ENCODE data around the gene TMEM131L. TPM values are rescaled to one million over a fixed set of nuclear protein-coding genes. Genes with fewer than 3 reads are reported as not detected.

Gene TMEM131L
- total RNA-seq, 1 donor from 2014 or later: 48.2 TPM

DNA sequence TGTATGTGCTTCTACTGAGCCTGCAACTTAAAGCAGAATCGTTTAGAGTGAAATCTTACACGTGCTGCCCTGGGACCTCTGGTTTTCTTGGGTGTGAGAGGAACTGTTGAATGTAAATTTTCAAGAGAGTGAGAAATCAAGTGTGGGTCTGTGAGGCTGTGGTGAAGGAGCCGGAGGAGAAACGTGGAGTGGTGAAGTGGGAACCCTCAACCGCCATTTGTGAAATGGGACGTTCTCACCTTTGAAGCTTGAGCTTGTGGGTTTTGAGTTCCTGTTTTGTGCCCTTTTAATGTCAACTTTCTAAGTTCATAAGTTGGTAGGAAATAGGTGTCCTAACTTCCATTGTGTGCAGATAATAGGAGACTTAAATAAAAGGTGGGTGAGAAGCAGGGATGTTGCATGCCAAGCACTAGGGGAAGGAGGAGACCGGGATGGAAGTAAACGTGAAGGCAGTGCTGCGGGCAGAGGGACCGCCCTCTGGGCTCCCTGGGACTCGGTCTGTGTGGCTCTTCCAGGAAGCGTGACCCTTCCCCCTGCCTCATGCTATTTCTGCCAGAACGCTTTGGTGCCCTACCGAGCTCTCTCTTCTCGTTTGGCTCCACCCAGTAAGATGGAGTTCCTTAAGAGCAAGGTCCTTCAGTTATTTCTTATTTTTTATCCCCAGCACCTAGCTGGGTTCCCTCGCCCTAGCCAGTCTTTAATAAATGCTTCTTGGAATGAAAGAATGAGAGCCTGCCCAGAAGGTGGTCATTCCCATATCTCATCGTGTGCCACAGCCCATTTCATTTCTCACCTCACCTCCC is 56.0 kb downstream of the TMEM131L start:
- DNase-seq (ENCODE audit: low spot score): no peak

DNA sequence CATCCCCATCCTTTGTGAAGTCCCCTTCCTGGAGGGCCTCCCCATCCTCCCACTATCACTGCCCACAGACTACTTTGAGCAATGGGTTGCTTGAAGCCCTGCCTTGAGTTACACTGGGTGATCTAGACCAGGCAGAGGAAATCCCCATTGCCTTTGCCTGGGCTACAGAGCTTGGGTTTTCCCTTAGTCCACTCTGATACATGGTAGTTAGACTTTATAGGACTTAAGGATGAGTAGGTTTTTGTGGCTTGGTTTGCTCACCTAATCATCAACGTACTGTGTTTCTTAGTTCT is 56.6 kb downstream of the TMEM131L start:
- DNase-seq (ENCODE audit: low spot score): no peak

DNA sequence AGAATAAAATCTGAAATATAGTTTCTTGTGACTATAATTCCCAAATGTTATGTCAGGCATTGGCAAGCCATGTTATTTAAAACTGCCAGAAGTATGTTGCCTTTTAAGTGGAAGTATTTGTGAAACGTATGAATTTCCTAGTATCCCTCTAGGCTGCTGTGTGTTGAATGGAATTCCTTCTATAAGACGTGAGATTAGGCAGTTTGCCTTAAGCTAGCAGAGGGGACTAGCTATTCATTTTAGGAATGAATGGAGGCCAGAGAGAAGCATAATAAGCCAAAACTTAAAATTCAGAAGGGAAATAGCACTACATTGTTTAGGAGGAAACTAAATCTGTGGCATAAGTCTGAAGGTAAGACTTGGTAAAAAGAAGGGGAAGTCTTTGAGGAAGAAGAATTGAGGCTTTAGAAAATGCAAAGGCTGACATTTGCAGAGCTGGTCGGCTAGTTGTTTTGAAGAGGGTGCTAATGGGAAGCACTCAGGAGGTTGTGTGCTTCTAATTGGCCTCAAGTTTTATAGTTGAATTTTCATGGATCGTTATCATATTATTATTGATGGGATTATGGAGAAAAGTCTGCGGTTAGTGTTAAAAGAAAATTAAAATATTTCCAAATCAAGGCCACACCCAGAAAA is 57.1 kb downstream of the TMEM131L start:
- peak; percentile 70 for DNase-seq (ENCODE audit: low spot score)

DNA sequence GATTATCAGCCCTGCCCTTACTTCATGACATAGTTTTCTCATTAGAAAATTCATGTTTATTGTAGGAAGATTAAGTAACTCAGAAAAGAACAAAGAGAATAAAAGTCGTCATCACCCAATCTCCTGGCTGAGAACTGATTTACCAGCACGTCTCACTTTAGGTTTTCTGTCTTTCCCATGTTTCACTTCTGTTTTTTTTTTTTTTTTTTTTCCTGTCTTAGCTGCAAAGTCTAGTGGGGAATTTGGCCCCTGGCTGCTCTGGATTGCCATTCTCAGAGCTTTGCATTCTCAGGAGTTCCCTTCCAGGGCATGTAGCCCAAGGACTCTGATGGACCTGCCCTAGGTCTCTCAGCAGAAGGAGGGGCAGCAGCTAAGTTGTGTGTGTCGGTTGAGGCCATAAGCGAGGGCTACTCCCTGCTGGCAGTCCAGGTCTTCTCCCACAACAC is 57.8 kb downstream of the TMEM131L start:
- DNase-seq (ENCODE audit: low spot score): no peak

DNA sequence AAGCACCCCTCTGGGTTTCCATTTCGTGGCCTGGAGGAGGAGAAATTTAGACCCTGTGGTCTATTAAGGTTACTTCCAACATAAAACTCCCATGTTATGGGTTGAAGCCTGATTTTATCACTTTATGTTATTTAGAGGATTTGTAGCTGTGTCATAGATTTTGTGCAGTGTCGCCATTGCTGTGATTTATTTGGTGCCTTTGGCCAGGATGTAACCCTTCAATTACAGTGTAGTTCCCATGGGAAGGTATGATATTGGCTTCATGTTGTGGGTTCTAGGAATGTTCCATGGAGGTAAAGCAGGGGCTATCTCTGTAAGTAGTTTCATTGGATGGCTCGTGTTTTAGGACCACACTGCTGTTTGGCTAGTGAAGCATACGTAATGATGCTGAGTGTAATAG is 58.5 kb downstream of the TMEM131L start:
- DNase-seq (ENCODE audit: low spot score): no peak

DNA sequence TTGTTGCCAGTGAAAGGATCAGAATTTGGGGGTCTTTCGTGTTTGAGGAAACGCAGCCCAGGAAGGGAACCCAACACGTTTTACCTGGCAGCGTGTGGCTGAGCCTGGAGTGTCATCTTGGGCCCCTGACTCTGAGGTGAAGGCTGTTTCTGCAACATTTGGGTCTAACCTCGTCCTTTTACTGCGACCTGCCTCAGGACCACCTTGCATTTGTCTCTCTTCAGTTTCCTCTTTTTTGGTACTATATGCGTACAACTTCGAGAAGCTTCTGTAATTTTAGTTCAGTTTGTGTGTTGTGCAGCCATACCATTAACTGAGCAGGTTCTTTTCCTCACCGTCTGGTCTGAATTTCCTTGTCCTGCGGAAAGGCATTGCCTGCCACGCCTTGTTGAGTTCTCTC is 61.5 kb downstream of the TMEM131L start:
- no peak for DNase-seq (ENCODE audit: low spot score)

DNA sequence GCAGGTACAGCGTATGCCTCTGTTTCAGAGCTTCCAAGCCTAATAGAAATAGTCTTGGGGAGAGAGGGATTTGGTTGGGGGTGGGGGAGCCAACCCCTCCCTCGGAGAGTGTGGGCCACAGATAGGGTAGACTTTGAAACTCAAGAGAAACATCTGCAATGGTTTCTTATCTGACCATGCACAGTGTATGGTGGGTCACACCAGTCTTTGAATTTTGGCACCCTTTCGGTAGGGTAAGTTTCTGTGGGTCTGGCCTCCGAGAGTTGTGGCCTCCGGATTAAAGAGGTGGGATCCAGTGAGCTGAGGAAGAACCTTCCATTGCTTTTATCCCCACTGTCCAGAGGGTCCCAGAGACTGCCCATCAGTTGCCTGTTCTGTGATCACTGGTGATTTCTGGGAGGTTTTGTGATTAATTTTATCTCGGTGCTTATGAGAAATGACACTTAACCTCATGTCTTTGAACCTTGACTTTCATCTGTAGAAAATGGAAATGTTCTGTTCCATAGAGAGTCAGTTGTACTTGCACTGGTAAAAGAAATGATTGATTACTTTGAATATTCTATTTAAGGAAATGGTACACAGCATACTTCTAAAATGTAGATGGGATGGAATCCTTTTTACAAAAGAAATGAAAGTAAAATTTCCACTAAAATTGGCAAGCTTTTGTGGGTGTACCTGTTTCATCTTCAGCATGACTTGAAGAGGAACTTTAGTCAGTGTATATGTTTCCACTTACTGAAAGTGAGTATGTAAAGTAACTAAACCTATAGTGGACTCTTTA is 62.7 kb downstream of the TMEM131L start:
- DNase-seq (ENCODE audit: low spot score): no peak

DNA sequence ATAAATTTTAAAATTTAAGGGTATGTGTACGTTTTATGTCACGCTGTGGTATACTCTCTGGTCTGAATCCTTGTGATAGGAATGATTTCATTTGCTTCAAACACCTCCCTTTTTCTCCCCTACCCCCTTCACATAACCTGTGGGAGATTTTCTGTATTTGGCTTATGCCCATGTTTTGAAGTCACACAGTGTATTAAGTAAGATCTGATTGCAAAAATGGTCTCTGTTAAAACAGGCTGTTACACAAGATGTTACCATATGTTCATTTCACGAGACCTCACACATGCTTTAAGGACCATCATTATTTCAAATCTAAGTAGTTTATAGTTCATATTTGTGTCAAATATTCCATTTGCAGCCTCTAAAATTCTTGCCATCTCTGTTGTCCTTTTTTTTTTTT is 63.5 kb downstream of the TMEM131L start:
- DNase-seq (ENCODE audit: low spot score): no peak

DNA sequence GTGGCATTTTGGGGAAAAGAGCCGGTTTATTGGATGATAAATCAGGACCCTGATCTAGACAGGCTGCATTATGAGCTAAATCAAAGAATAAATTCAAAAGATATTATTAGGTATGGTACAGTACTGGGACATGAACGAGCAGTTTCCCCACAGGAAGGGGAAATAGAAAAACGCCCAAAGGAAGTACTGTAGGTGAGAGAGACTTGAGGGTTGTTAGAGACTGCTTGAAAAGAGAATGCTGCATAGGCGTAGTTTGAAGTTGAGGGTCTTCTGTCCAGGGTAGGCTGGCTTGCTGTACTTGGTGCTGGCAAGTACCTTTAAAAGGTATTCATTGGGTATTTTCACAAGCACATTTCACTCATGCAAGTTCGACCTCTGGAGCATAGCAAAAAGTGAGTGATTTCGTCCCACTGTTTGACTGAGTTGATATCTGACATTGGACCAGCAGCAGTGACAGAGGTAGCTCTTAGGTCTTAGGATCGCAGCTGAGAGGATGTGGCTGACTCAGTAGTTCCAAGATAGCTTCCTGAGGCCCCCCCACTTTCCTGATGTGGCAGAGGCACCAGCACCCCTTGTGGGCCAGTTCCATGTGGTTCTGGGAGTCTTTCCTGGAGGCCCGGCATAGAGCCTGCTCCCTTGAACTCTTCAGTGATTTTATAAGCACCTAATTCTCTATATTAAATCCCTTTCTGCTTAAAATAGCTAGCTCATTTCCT is 64.3 kb downstream of the TMEM131L start:
- no peak for DNase-seq (ENCODE audit: low spot score)

DNA sequence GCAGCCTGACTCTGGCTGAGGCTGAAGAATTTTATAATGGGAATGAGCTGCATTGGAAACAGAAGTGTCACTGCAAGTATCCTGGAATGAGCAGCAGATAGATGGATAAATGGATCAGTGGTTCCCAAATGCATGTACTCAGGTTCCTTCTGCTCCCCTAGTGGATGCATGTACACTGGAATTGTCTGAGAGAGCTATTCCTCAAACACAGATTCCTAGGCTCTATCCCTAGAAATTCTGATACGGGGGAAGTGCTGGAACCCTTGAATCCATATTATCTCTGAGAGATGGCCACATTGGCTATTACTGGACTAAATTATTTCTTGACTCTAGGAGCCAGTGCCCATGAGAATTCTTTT is 64.8 kb downstream of the TMEM131L start:
- no peak for DNase-seq (ENCODE audit: low spot score)

DNA sequence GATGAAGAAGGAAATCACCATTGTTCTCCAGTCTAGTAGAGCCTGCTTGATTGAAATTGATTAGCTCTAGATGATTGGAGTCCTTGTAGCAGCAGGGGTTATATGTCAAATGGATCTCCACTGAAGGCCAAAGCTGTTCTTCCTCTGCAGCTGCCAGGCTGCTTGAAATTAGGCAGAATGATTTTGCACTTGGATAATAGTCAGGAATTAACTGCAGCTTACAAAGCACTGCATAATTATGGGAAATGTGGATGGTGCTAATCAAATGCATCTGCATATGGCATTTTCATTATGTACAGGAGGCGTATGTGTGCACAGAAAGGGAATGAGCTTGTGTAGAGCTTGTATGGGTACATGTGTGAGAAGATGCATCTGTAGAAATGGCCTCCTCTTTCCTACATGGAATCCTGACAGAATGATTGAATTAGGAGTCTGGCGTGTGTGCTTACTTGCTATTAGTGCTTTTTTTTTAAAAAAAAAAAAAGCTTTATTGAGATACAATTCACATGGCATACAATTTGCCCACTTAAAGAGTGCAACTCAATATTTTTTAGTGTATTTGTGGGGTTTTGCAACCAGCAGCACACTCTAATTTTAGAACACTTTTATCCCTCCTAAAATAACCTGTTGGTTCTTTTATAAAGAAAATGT is 65.9 kb downstream of the TMEM131L start:
- no peak for DNase-seq (ENCODE audit: low spot score)

DNA sequence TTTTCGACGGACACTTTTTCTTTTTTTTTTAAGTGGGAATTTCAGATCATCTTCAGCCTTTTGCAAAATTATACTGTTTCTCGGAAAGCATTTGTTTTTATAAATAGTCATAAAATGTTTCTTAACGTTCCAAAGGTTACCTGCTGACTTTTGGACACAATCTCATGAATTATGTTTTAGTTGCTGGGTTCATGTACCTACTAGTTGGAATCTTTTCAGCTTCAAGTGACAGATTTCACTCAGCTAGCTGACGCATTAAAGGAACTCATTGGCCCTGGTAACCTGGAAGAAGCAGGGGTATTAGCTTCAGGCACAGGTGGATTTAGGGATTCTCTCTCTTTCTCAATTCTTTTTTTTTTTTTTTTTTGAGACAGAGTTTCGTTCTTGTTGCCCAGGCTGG is 66.5 kb downstream of the TMEM131L start:
- no peak for DNase-seq (ENCODE audit: low spot score)

DNA sequence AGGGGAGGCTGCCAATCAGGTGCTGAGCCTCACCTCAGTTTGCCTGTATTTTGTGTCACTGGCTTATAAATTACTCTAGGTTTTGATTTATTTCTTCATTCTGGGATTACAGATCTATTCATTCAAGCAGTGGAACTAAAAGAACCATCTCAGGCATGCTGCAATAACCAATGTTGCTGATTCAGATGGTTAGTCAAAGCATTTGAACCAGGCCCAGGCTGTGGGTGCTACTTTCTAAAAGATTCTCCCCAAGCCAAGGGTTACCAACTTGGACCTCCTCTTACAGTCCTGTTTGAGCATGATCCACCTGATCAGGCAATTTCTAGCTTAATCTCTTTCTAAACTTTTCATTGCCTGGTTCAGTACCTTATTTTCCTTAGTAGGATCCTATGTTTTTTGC is 67.2 kb downstream of the TMEM131L start:
- DNase-seq (ENCODE audit: low spot score): no peak

DNA sequence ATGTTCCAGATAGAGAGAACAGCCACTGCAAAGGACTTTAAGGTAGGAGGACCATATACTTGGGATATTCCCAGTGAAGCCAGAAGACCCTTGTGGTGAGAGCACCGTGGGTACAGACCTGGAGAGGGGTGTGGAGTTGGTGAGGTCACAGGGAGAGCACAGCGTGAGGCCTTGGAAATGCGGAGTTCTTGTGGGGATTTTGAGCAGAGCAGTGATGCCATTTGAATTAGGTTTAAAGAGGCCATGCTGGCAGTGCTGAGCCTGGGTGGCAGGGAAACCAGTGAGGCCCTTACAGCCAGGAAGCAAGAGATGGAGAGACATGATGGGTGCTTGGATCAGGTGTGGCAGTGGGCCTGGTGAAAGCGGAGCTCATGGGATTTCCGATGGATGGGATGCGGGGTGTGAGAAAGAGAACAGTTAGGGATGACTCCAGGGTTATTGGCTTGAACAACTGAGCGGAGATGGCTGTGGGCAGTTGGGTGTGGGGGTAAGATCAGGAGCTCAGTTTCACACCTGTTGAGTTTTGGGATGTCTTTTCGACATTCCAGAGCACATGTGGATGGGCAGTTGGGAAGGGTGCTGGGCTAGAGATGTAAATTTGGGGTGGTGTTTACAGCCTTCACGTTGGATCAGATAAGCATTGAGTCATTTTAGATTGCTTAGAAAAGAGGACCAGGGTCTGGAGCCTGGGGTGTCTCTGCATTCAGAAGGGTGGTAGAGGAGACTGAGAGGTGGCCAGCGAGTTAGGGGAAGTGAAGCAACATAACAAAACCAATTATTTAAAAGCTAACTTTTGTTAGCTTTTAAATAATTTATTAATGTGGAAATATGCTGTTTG is 68.9 kb downstream of the TMEM131L start:
- no peak for DNase-seq (ENCODE audit: low spot score)

DNA sequence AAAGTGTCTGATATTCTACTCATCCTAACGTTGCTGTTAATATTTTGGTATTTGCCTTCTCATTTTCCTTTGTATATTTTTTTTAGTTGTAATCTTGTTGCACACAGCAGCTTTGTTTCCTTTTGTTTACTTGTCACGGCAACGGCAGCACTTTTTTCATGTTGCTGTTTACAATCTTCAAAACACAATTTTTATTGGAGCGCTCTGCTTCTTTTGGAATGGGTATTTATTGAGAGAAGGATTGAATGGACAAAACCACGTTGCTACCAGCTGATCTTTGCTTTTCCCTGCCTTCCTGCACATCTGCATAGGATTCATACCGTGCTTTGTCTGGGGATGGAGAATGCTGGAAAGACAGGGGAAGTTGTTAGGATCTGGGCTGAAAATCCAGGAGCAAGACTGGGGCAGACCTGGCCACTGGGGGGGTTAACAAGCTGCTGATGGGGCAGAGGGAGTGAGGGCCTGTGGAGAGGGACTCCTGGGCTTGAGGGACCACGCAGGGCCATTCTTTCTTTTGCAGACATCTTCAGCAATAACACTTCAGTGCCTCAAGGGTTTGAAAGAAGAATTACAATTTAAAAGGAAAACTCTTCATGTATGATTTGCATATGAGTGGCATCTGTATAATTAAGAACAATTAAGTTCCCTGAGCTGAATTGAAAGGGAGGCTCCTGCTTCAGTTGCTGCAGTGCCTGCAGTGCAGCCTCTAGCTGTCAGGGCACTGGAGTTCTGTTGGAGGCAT is 69.8 kb downstream of the TMEM131L start:
- no peak for DNase-seq (ENCODE audit: low spot score)

DNA sequence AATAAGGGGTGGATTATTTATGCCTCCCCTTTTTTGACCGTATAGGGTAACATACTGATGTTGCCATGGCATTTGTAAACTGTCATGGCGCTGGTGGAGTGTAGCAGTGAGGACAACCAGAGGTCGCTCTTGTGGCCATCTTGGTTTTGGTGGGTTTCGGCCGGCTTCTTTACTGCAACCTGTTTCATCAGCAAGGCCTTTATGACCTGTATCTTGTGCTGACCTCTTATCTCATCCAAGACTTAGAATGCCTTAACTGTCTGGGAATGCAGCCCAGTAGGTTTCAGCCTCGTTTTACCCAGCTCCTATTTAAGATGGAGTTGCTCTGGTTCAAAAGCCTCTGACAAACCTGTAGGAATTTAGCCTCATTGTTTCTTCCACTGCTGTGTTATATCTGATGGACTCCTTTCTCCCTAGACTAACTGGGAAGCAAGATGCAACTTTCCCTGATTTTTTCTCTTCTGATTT is 71.4 kb downstream of the TMEM131L start:
- DNase-seq (ENCODE audit: low spot score): no peak

DNA sequence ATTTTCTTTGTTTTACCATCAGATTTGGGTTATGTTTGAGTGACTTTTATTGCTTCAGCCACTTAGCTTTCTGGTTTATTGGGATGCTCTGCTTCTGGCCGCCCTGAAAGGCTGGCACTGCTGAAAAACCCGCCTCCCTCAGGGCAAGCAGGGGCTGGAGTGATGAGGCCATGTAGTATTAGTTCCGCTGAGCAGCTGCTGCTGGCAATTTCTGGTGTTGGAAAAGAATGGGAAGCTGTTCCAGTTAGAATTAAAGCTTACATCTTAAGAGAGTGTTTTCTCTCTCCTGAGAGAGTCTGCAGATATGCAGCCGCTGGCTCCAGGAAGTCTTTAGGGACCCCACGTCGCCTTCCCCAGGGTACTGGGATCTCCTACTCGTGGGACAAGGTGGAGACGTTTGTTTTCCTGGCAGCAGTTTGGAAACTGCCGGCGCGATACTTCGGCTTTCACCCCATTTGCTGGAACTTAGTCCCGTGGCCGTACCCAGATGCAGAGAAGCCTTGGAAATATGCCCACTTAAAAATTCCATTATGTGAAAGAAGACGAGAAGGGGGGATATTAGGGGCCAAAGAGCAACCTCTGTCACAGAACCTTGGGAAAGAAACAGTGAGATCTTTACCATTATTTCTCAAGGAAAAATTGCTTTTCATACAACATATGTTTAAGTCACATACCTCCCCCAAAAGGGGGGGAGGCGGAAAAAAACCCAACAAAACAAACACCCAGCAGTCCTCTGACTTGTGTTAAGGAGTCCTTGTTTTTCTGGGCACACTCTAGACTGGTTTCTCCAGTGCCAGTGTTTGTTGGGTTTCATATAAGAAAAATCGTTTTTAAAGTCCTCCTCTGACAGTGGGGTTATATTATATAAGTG is 72.6 kb downstream of the TMEM131L start:
- DNase-seq (ENCODE audit: low spot score): peak; percentile 34

DNA sequence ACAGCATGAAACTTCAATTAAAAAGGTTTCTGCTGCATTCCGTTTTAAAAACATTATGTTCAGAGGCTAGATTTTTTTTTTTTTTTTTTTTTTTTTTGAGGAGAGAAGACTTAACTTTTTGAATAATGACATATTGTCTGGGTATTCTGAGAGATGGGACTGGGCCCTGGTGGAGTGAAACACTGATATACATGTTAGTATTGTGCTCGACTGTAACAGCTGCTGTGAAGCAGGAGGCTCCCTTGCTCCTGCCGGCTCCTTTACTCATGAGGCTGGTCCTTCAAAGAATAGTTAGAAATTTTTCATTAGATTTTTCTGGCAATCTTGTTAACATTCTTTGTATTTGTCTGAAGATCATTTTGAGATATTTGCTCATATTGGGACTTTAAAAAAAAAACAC is 73.3 kb downstream of the TMEM131L start:
- DNase-seq (ENCODE audit: low spot score): no peak
